ENCODE measurements around the gene SNAP29.

DNA sequence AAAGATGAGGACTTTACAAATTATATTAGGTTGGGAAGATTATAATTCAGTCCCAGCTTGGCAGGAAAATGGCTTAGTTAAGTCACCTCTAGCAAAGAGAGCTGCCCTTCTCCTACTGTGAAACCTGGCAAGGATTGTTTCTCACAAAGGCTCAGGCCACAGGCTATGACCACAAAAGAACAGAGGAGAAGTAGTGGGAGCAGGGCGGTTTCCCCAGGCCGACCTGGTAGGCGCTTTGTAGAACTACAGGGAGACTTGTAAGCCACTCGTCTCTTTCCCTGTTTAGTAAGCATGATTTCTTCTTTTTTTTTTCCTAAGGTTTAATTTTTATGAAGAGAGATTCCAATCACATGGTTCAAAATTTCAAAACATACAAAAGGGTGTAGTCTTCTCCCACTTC is 4.6 kb downstream of the SNAP29 start:
- TF ChIP-seq, protein P1, sequence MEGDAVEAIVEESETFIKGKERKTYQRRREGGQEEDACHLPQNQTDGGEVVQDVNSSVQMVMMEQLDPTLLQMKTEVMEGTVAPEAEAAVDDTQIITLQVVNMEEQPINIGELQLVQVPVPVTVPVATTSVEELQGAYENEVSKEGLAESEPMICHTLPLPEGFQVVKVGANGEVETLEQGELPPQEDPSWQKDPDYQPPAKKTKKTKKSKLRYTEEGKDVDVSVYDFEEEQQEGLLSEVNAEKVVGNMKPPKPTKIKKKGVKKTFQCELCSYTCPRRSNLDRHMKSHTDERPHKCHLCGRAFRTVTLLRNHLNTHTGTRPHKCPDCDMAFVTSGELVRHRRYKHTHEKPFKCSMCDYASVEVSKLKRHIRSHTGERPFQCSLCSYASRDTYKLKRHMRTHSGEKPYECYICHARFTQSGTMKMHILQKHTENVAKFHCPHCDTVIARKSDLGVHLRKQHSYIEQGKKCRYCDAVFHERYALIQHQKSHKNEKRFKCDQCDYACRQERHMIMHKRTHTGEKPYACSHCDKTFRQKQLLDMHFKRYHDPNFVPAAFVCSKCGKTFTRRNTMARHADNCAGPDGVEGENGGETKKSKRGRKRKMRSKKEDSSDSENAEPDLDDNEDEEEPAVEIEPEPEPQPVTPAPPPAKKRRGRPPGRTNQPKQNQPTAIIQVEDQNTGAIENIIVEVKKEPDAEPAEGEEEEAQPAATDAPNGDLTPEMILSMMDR (conservative IDR thresholded peaks at IDR 0.05), result no peak
- TF ChIP-seq EZH2 (IDR thresholded peaks at IDR 0.05; ENCODE audit: low read depth), result no peak

Data from PC-9 (cell line).